GM12878 (cell line): ENCODE measurements around the gene FEV. TPM values are rescaled to one million over a fixed set of nuclear protein-coding genes. Genes with fewer than 3 reads are reported as not detected.

ENCODE experiments used
- ATAC-seq: fragments of 200-7000 bp; cut with Tn5 transposase; 3 replicates; pipeline ENCODE4 v1.9.1; 2020; ENCODE audit warnings: mild to moderate bottlenecking, moderate library complexity
- BruUV-seq: library from RNA; stranded (reverse); fragments of 400-500 nt; replicated peaks from 2 replicates; lab custom pipeline; 2021; lab: Mats Ljungman, UMichigan
- CTCF ChIA-PET: fragments of 300-600 bp; sonication (Branson Sonifier 250); formaldehyde crosslinking; extraction: SDS; loops from one replicate; lab custom pipeline; 2021; ENCODE audit warnings: inconsistent platforms; lab: Yijun Ruan, JAX
- POLR2A ChIA-PET: fragments of 350-600 bp; formaldehyde crosslinking; extraction: SDS; loops from one replicate; lab custom pipeline; 2021; ENCODE audit warnings: inconsistent platforms; lab: Charles Lee
- RAD21 ChIA-PET: fragments of 300-600 bp; sonication (Branson Sonifier 250); formaldehyde crosslinking; loops from one replicate; lab custom pipeline; 2023; ENCODE audit warnings: antibody characterized with exemption; ENCODE audit not compliant: unreplicated experiment; lab: Charles Lee
- SMC1A ChIA-PET: fragments of 300-600 bp; sonication (Branson Sonifier 250); formaldehyde crosslinking; loops from one replicate; lab custom pipeline; 2023; ENCODE audit not compliant: unreplicated experiment, uncharacterized antibody; lab: Charles Lee
- DNase-seq: peaks from one replicate; pipeline ENCODE4 v3.0.0-alpha.2; 2011; ENCODE audit warnings: low read depth, low spot score
- FAIRE-seq: peaks from 3 replicates; lab custom pipeline; 2011; peaks lifted over from hg19 to GRCh38; lab: Jason Lieb, UNC
- H2AFZ ChIP-seq: 2 replicates; pipeline ENCODE4 v1.6.0; 2011; ENCODE audit warnings: low read depth, low read length, control low read depth; ENCODE audit not compliant: control insufficient read depth
- H3K27ac ChIP-seq: 2 replicates; pipeline ENCODE4 v1.5.1; 2011; ENCODE audit warnings: control low read depth; ENCODE audit not compliant: control insufficient read depth, insufficient read depth
- H3K27me3 ChIP-seq, 2 experiments: replicated peaks in 1 of 2; 2 replicates each; pipeline versions ENCODE4 v1.6.0 to v1.6.1; 2011; ENCODE audit warnings: low read length in 1 of 2; ENCODE audit not compliant: control insufficient read depth in 2 of 2, insufficient read depth in 2 of 2
- H3K36me3 ChIP-seq, 2 experiments: 2 replicates each; pipeline ENCODE4 v1.5.1; 2011; ENCODE audit warnings: low read length in 1 of 2; ENCODE audit not compliant: control insufficient read depth in 2 of 2, insufficient read depth in 2 of 2
- H3K4me1 ChIP-seq: 2 replicates; pipeline ENCODE4 v1.6.1; 2011; ENCODE audit warnings: mild to moderate bottlenecking, low read length, moderate library complexity, mixed read lengths; ENCODE audit not compliant: control insufficient read depth, insufficient read depth
- H3K4me2 ChIP-seq: 2 replicates; pipeline ENCODE4 v1.6.0; 2011; ENCODE audit warnings: control low read depth; ENCODE audit not compliant: control insufficient read depth, insufficient read depth
- H3K4me3 ChIP-seq: fragments of 200-600 bp; sonication (generic); 2 replicates; pipeline ENCODE4 v1.5.1; 2016
- H3K79me2 ChIP-seq: 2 replicates; pipeline ENCODE4 v1.6.0; 2011; ENCODE audit warnings: low read length; ENCODE audit not compliant: control insufficient read depth, insufficient read depth
- H3K9ac ChIP-seq: 2 replicates; pipeline ENCODE4 v1.8.0; 2011; ENCODE audit warnings: low read length, control low read depth, mixed read lengths; ENCODE audit not compliant: control insufficient read depth, insufficient read depth
- H3K9me3 ChIP-seq: replicated peaks from 3 replicates; pipeline ENCODE4 v1.5.1; 2011; ENCODE audit warnings: mild to moderate bottlenecking, low read length; ENCODE audit not compliant: control insufficient read depth, insufficient read depth
- H4K20me1 ChIP-seq: 2 replicates; pipeline ENCODE4 v1.6.0; 2011; ENCODE audit not compliant: control insufficient read depth, insufficient read depth
- CTCF ChIP-seq, 3 experiments: IDR thresholded peaks in 2 of 3; conservative IDR thresholded peaks in 1 of 3; 2 replicates each; pipeline ENCODE4 v1.5.1; 2011; ENCODE audit warnings: low read depth in 3 of 3, low read length in 3 of 3, mild to moderate bottlenecking in 3 of 3, control low read depth in 2 of 3, moderate library complexity in 2 of 3, inconsistent platforms in 1 of 3, mixed read lengths in 1 of 3; ENCODE audit not compliant: control insufficient read depth in 2 of 3, insufficient read depth in 1 of 3; ENCODE audit errors: extremely low read depth in 1 of 3
- FOXK2 ChIP-seq: fragments of 450-650 bp; IDR thresholded peaks from 2 replicates; pipeline ENCODE4 v1.6.1; 2017; ENCODE audit warnings: mild to moderate bottlenecking, moderate library complexity
- IRF4 ChIP-seq: IDR thresholded peaks from 2 replicates; pipeline ENCODE4 v1.6.1; 2011; ENCODE audit warnings: low read depth, low read length
- NBN ChIP-seq: fragments of 450-650 bp; IDR thresholded peaks from 2 replicates; pipeline ENCODE4 v1.6.1; 2016
- RBBP5 ChIP-seq: fragments of 200-600 bp; sonication (generic); conservative IDR thresholded peaks from 2 replicates; pipeline ENCODE4 v1.6.1; 2016
- RELB ChIP-seq: fragments of 450-650 bp; IDR thresholded peaks from 2 replicates; pipeline ENCODE4 v1.6.1; 2017; ENCODE audit warnings: low read depth, mild to moderate bottlenecking, moderate library complexity
- RFX5 ChIP-seq: IDR thresholded peaks from 2 replicates; pipeline ENCODE4 v1.6.1; 2011; ENCODE audit warnings: low read depth, low read length, improper control_type of control experiment
- SIN3A ChIP-seq: IDR thresholded peaks from 2 replicates; pipeline ENCODE4 v1.6.1; 2012; ENCODE audit warnings: low read depth, low read length, improper control_type of control experiment
- SMAD1 ChIP-seq: fragments of 450-650 bp; IDR thresholded peaks from 2 replicates; pipeline ENCODE4 v1.6.1; 2018; ENCODE audit warnings: mild to moderate bottlenecking, low read depth; ENCODE audit not compliant: partially characterized antibody
- TCF12 ChIP-seq: IDR thresholded peaks from 2 replicates; pipeline ENCODE4 v1.6.1; 2011; ENCODE audit warnings: low read depth, mild to moderate bottlenecking, low read length
- ZNF592 ChIP-seq: fragments of 450-650 bp; IDR thresholded peaks from 2 replicates; pipeline ENCODE4 v1.6.1; 2017; ENCODE audit warnings: mild to moderate bottlenecking, moderate library complexity
- WGBS: methylation state at CpG from one replicate; pipeline ENCODE4 v1.1.6; 2016; ENCODE audit warnings: low lambda C conversion rate; ENCODE audit not compliant: insufficient replicate concordance, insufficient coverage; ENCODE audit errors: missing lambda C conversion rate; 5-methylcytosine and 5-hydroxymethylcytosine counted together
- in situ Hi-C: fragments of 300-500 bp; cut with MboI; formaldehyde crosslinking; loops from 9 replicates; pipeline ENCODE4 v1.14.3; 2018; ENCODE audit warnings: mixed read lengths
- intact Hi-C: fragments of 100-400 bp; cut with micrococcal nuclease; formaldehyde crosslinking; loops from one replicate; pipeline ENCODE4 v1.14.2; 2022; ENCODE audit not compliant: unreplicated experiment
- polyA plus RNA-seq, 11 experiments: library from polyadenylated mRNA; depleted of rRNA in 4 of 11; unstranded in 6 of 11; stranded (reverse) in 5 of 11; fragments of >200 nt; fragmentation: Nextera tagmentation in 4 of 11; fragmentation: Illumina TruSeq in 1 of 11; extraction: Ambion mirVana in 4 of 11; extraction: Trizol in 1 of 11; gene quantifications; 1 replicate in 1 of 11; 2 replicates in 10 of 11; pipeline versions ENCODE4 v1.2.1 to v1.2.3, GENCODE V29; 2011 to 2016; ENCODE audit warnings: inconsistent platforms in 2 of 11, missing spikeins in 2 of 11, low read depth in 1 of 11
- total RNA-seq, 4 experiments: library from RNA; depleted of rRNA in 3 of 4; stranded (reverse); fragments of >200 nt in 3 of 4; fragmentation: Illumina TruSeq in 1 of 4; extraction: Trizol in 1 of 4; gene quantifications; 2 replicates each; pipeline versions ENCODE4 v1.2.1 to v1.2.3, GENCODE V29; 2013 to 2021
- TF ChIP-seq, protein P1 (sequence below): fragments of 450-650 bp; formaldehyde crosslinking; IDR thresholded peaks from 2 replicates; pipeline ENCODE4 v1.4.0; 2022; ENCODE audit warnings: mild to moderate bottlenecking, moderate library complexity

Gene FEV
- total and polyA plus RNA-seq, 10 of the 15 experiments (the other 5 are each of a cell fraction or from before 2014, with no cell fraction given), result not detected

- POLR2A ChIA-PET, result no interaction called here
- Histone ChIP-seq H3K9me3 (no peaks in the 10 kb centered on the region), H3K27me3 (peaks cover 19 to 27% of the 10 kb centered on the region in 2 experiments; a peak in 3 of 4 replicates), H3K9ac (no peak overlapping the region), H3K4me3 (no peak overlapping the region), H3K4me1 (no peaks in the 10 kb centered on the region), H2AFZ (no peak overlapping the region), H3K79me2 (no peaks in the 10 kb centered on the region), H3K27ac (no peak overlapping the region), H3K36me3 (no peaks in the 10 kb centered on the region), H4K20me1 (peaks cover 3% of the 10 kb centered on the region; the same call in 1 of the 2 replicates), H3K4me2 (no peak overlapping the region)
- DNase-seq, result no peak
- SMC1A ChIA-PET, result no interaction called here
- no peak for ATAC-seq
- intact Hi-C loops, result no loop called here
- CTCF ChIA-PET, result no interaction called here
- in situ Hi-C loops, result no loop called here
- RAD21 ChIA-PET, result no interaction called here
- BruUV-seq, result no TSS peak
- FAIRE-seq, result no peak
- WGBS, result 19% methylated on average over 41 of the region's 44 CpGs
- TF ChIP-seq SIN3A (no peak), TCF12 (no peak), RBBP5 (no peak), RFX5 (no peak), IRF4 (no peak), ZNF592 (no peak), RELB (no peak), NBN (no peak), FOXK2 (no peak), SMAD1 (no peak), CTCF (IDR thresholded peaks at IDR 0.05 in 2 of 3, conservative IDR thresholded peaks at IDR 0.05 in 1 of 3; ENCODE audit: control insufficient read depth in 2 of 3, extremely low read depth in 1 of 3, insufficient read depth in 1 of 3, low read depth in 3 of 3, low read length in 3 of 3) (no peak)
- TF ChIP-seq, protein P1, sequence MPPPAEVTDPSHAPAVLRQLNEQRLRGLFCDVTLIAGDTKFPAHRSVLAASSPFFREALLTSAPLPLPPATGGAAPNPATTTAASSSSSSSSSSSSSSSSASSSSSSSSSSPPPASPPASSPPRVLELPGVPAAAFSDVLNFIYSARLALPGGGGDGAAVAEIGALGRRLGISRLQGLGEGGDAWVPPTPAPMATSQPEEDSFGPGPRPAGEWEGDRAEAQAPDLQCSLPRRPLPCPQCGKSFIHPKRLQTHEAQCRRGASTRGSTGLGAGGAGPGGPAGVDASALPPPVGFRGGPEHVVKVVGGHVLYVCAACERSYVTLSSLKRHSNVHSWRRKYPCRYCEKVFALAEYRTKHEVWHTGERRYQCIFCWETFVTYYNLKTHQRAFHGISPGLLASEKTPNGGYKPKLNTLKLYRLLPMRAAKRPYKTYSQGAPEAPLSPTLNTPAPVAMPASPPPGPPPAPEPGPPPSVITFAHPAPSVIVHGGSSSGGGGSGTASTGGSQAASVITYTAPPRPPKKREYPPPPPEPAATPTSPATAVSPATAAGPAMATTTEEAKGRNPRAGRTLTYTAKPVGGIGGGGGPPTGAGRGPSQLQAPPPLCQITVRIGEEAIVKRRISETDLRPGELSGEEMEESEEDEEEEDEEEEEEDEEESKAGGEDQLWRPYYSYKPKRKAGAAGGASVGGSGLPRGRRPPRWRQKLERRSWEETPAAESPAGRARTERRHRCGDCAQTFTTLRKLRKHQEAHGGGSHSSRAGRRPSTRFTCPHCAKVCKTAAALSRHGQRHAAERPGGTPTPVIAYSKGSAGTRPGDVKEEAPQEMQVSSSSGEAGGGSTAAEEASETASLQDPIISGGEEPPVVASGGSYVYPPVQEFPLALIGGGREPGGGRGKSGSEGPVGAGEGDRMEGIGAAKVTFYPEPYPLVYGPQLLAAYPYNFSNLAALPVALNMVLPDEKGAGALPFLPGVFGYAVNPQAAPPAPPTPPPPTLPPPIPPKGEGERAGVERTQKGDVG (CRISPR knock-in tag), result no peak
Measured at GRCh38 chr2:218992703-218993344, 7.8 kb upstream of the FEV start.
